Posterior cingulate gyrus (tissue), 11 donors: ENCODE results near the gene ACOT7.
A peak's percentile ranks its signal among the peaks of the same experiment; 100 is the strongest.

Experiments used
- DNase-seq, 10 donors: peaks; one replicate each; pipeline versions ENCODE4 v3.0.0 to v3.0.0-alpha.2; 2020 to 2021; ENCODE audit warnings: mixed read lengths in 3 of 10
- intact Hi-C: fragments of 100-400 bp; cut with DNase I; formaldehyde crosslinking; loops from one replicate; pipeline ENCODE4 v1.15.1; 2023

ACOT7 gene

GRCh38 chr1:6349254-6349943 lies 44.2 kb downstream of the ACOT7 start:
- intact Hi-C loops: no loop called here
- peak in 1 of 10 donors; percentile 76 for DNase-seq

DNA sequence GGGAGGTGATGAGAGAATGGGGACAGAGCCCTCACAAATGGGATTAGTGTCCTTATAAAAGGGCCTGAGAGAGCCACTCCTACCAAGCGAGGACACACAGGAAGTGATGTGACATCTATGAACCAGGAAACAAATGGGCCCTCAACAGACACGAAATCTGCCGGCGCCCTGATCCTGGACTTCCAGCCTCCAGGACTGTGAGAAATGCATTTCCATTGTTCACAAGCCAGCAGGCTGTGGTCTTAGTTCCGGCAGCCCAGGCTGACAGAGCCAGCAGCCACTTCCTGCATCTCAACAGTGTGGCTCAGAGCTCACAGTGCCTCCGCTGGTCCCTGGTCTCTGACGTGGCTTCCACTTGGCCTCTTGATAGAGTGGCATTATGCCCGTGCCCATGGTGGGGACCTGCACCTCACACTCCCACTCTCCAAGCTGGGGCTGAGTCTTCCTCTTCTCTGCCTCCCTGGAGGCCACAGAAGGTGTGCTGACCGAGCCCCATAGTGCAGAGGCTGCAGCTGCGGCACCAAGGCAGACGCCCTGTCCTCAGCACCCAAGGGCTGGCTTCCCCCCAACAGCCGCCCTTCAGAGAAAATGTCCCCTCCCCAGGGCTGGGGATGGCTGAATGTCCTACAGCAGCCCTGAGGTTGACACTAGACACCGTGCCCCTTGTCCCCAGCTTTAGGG lies 44.9 kb downstream of the ACOT7 start:
- DNase-seq: peak in 1 of 10 donors; percentile 76
- intact Hi-C loops: no loop called here

- intact Hi-C loops: no loop called here
- DNase-seq: peak in 3 of 10 donors; percentile 40 to 85 (median 42)
These were observed 45.7 kb downstream of the ACOT7 start for GRCh38 chr1:6347641-6348487.

DNA sequence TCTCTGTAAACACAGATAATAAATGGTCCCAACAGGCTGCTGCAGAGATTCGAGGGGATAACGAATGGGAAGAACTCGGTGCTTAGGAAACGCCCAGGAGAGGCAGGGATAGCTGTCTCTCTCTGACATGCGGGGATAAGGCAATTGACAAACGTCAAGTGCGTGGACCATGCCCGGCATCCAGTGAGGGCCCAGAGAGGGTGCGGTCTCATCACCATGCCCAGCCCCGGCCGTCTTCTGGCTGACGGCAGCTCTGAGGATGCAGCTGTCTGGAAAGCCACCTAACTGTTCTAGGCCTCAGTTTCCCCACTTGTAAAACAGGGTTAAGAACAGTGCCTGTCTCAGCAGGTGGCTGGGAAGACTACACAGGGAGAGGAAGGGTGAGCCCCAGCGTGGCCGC lies 48.1 kb downstream of the ACOT7 start:
- intact Hi-C loops: no loop called here
- DNase-seq: peak in 1 of 10 donors; percentile 78

DNA sequence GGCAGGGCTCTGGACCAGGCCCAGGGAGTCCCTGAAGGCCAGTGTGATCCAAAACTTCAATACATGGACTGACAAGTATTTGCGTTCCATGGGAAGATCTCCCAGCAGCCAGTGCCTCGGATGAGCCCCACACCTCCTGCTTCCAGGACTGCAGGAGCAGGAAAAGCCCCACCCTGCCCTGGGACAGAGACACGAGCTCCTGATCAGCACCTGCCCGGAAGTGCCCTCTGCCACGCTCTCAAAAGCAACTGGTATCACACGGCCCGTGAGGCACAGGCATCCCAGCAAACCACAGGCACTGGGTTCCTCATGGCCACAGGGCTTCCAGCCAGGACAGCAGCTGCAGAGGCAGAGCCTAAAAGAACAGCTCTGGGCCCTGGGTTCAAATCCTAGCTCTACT lies 48.6 kb downstream of the ACOT7 start:
- intact Hi-C loops: no loop called here
- peak in 1 of 10 donors; percentile 70 for DNase-seq

GRCh38 chr1:6343506-6344405 lies 49.8 kb downstream of the ACOT7 start:
- intact Hi-C loops: loop anchor here (5.0 kb wide), 1 partner anchor 96 kb away; no protein-coding TSS in a partner anchor
- peak in 9 of 10 donors; percentile 40 to 95 (median 67) for DNase-seq

DNA sequence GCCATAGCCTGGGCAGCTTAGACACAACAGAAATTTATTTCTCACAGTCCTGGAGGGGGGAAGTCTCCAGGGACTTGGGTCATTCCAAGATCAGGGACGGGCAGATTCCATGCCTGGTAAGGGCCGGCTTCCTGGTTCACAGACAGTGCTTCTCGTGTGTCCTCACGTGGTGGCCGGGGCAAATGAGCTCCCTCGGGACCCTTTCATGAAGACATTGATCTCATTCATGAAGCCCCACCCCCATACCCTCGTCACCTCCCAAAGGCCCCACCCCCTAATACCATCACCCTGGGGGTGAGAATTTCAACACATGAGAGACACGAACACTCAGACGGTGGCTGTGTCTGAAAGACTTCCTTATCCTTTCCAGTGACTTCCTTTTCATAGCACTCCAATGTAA lies 51.5 kb downstream of the ACOT7 start:
- intact Hi-C loops: loop anchor here (5.0 kb wide), 1 partner anchor 95 kb away; no protein-coding TSS in a partner anchor
- DNase-seq: no peak

DNA sequence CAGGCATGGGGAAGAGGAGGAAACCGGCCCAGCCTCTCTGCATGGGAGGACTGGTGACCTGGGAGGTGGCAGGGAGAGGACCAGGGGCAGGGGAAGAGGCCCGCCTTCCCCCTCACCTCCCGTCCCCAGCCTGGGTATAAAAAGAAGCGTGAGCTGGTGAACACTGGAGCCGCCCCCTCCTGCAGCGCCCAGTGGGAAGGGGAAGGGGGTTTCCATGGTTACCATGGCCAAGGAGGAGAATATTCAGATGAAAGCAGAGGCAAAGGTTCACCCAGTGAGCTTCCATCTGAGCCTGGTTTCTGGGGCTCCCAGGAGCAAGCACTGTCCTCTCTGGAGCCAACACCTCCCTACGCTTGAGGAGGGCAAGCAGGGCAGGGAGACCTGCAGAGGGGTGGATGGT lies 54.9 kb downstream of the ACOT7 start:
- DNase-seq: no peak
- intact Hi-C loops: no loop called here

GRCh38 chr1:6336776-6337622 lies 56.6 kb downstream of the ACOT7 start:
- intact Hi-C loops: no loop called here
- DNase-seq: no peak

- no peak for DNase-seq
- intact Hi-C loops: no loop called here
These were observed 59.1 kb downstream of the ACOT7 start for GRCh38 chr1:6334261-6334993.

- intact Hi-C loops: no loop called here
- DNase-seq: no peak
These were observed 60.7 kb downstream of the ACOT7 start for GRCh38 chr1:6332821-6333220.

DNA sequence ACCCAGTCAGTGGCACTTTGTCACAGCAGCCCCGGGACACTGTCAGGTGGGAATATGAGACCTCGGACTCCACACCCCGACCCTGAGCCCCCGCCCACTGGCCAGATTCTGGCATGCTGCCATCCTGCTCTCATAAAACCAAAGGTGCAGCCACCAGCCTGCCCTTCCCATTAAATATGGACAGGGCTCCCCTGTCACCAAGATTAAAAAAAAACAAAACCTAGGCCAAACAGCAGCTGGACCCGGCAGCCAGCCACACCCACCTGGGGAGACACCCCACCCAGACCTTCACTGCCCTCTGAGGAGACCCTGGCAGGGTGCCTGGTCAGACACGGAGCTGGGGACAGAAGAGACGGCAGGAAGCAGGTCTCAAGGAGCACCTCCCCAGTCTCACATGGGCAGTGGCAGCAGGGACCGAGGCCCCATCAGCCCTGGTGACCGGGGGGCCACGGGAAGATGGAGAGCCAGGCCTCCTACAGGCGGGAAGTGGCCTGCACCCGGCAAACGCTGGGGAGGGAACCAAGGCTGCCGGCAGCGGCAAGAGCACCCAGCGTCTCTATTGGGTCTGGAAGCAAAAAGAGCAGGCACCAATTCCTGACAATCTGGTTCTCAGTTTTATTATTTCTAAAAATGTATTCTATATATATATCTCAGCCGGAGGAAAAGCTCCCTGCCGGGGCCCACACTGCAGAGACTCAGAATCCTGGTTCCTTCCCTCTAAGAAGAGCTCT lies 61.9 kb downstream of the ACOT7 start:
- intact Hi-C loops: no loop called here
- DNase-seq: peak in 4 of 10 donors; percentile 43 to 91 (median 64)

GRCh38 chr1:6330410-6330911 lies 63.1 kb downstream of the ACOT7 start:
- DNase-seq: peak in 9 of 10 donors; percentile 26 to 95 (median 71)
- intact Hi-C loops: no loop called here

DNA sequence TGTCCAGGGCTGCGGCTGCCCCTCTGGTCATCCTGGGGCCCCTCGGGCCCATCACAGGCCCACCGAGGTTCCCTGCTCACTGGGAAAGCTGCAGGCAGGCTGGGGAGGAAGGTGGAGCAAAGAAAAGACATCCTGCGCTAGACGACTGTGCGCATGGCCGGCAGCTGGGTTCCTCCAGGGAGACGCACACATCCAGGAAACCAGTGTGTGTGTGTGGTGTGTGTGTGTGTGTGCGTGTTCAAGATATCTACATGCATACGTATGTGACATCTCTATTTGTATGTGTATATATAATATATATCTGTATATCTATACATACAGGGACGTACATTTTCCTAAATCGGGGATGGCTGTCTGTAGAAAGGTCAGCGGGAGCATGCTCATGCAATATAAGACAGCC lies 63.7 kb downstream of the ACOT7 start:
- DNase-seq: peak in 2 of 10 donors; percentile 36 to 46

DNA sequence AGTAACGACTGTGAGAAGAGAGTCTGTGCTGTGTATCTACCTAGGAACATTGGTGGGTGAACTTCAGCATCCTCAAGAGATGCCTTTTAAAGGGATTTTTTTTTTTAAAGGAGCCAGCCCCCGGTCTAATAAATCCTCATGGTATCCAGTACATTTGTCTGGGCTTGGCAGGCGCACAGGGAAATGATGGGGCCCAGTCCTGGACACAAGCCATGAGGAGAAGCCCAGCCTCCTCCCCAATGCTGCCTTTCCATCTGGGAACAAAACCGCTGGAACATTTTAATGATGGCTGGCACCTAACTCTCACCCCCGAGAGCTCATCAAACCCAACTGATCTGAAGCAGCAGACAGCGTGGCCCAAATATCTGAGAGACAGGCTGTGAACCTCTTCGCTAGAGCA lies 64.2 kb downstream of the ACOT7 start:
- DNase-seq: peak in 3 of 10 donors; percentile 31 to 84 (median 39)
- intact Hi-C loops: no loop called here

More for the DNA sequence above, 63.7 kb downstream of the ACOT7 start:
- intact Hi-C loops: no loop called here

GRCh38 chr1:6328696-6329095 lies 64.9 kb downstream of the ACOT7 start:
- intact Hi-C loops: no loop called here
- no peak for DNase-seq

GRCh38 chr1:6328091-6328490 lies 65.5 kb downstream of the ACOT7 start:
- intact Hi-C loops: no loop called here
- no peak for DNase-seq
